ENCODE results near the gene FES.

Gene FES

DNA sequence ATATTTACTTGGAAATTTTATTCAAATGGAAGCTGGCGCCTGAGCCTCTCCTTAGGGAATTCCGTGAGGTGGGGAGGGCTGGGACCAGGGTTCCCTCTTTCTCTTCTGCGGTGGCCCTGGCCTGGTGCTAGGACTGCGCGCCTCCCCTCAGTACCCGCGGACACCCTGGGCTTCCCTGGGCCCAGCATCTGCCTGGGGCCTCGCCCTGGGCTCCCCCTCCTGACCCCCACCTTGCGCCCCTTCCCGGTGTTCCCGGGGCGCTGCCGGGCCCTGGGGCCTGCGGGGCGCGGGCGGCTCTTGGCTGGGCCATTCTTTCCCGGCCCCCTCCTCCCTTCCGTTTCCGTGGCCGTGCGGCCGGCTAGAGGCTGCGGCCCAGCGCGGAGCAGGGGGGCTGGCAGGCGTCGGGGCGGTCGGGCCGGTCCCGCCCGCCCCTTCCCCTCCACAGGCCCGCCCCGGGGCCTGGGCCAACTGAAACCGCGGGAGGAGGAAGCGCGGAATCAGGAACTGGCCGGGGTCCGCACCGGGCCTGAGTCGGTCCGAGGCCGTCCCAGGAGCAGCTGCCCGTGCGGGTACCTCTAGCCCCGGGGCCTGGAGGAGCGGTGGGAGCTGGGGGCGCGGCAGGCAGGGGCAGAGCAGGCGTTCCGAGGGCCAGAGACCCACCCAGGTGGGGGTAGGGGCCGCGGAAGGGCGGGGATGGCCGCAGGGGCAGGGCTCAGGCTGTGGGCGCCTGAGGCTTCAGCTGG lies at the start of gene FES:
Gene FES, plus strand, starts transcription at position 529 of the 743 bp plus-strand sequence. CDS start 542 bp downstream, outside the sequence.
- DNase-seq (ENCODE audit: low read depth) = no peak
- no peak within 1 kb of the TSS for H3K4me3 ChIP-seq (ENCODE audit: low read depth, low read length)

DNA sequence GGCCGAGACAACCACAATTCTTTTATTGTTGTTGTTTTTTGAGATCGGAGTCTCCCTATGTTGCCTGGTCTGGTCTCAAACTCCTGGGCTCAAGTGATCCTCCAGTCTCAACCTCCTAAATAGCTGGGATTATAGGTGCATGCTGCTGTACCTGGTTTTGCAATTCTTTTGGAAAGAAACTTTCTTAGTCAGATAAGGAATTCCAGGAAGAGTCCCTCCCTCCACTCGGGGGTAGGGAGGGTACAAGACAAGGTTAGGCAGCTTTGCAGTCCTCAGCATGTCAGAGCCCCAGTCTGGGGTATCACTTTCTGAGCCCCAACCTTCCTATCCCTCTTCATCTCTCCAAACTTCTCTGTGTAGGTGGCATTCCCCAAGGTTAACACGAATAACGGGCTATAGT lies 49.7 kb upstream of the FES start:
- TF ChIP-seq, protein P1, sequence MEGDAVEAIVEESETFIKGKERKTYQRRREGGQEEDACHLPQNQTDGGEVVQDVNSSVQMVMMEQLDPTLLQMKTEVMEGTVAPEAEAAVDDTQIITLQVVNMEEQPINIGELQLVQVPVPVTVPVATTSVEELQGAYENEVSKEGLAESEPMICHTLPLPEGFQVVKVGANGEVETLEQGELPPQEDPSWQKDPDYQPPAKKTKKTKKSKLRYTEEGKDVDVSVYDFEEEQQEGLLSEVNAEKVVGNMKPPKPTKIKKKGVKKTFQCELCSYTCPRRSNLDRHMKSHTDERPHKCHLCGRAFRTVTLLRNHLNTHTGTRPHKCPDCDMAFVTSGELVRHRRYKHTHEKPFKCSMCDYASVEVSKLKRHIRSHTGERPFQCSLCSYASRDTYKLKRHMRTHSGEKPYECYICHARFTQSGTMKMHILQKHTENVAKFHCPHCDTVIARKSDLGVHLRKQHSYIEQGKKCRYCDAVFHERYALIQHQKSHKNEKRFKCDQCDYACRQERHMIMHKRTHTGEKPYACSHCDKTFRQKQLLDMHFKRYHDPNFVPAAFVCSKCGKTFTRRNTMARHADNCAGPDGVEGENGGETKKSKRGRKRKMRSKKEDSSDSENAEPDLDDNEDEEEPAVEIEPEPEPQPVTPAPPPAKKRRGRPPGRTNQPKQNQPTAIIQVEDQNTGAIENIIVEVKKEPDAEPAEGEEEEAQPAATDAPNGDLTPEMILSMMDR (IDR thresholded peaks at IDR 0.05; ENCODE audit: control insufficient read depth, extremely low read depth, insufficient read depth) = no peak
- no peak overlapping the region for H3K4me3 ChIP-seq (ENCODE audit: low read depth, low read length)
- DNase-seq (ENCODE audit: low read depth) = no peak

More for the DNA sequence above, at the start of gene FES:
- TF ChIP-seq, protein P1 (IDR thresholded peaks at IDR 0.05; ENCODE audit: control insufficient read depth, extremely low read depth, insufficient read depth) = no peak

DNA sequence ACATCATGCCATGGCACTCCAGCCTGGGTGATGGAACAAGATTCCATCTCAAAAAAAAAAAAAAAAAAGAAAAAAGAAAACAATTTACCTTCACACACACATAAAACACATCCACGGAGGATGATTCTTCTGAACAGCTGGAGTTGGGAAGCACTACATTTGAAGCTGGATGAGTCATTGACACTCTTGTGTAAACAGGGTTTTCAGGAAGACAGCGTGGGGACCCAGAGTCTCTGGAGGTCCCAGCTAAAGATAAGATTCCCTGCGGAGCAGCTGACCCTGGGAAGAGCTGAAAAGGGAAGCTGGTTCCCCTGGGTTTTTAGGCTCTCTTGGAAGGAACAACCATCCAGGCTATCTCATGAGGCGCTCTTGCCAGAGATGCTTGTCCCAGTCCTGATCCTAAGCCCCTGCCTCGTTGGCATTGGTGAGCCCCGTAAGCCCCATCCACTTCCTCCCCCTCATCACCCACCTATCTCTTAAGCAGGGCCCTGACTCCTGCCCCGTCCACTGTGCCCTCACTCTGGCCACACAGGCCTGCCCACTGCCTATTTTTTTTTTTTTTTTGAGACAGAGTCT lies 47.9 kb upstream of the FES start:
- no peak overlapping the region for H3K4me3 ChIP-seq (ENCODE audit: low read depth, low read length)
- TF ChIP-seq, protein P1 (IDR thresholded peaks at IDR 0.05; ENCODE audit: control insufficient read depth, extremely low read depth, insufficient read depth) = no peak
- no peak for DNase-seq (ENCODE audit: low read depth)

DNA sequence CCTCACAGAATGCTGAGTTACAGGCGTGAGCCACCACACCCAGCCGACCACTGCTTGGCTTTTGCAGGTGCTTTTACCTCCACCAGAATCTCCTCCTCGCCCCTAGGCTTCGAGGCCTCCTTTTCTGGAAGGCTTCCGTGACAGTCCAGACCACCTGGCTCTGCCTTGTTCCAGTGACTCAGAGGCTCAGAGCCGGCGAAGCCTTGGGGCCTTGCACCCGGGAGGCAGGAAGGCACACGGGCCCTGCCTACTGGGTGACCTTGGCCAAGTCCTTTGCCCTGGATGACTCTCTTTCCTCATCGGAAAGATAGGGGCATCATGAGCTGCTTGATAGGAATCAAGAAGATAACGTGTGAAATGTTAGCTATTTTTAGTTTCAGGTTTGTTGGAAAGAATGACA lies 47.2 kb upstream of the FES start:
- H3K4me3 ChIP-seq (ENCODE audit: low read depth, low read length) = no peak overlapping the region
- TF ChIP-seq, protein P1 (IDR thresholded peaks at IDR 0.05; ENCODE audit: control insufficient read depth, extremely low read depth, insufficient read depth) = no peak
- no peak for DNase-seq (ENCODE audit: low read depth)

DNA sequence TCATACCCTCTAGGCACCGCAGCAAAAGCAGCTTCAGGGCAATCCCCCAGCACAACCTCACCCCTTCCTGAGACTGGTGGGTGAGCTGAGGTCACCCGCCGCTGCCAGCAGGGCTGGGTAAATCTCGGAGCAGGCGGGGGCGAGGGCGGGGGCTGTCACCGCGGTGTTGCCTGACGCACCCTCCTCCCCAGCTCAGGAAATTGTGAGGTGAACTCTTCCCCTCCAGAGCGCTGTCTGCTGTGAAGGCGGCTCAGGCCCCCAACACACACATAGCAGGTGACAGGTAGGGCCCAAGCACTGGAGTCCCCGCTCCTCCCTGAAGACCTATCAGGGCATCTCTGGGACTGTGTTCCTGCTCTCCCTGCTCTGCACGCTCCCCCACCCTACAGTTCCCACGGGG lies 46.2 kb upstream of the FES start:
- H3K4me3 ChIP-seq (ENCODE audit: low read depth, low read length) = no peak overlapping the region
- TF ChIP-seq, protein P1 (IDR thresholded peaks at IDR 0.05; ENCODE audit: control insufficient read depth, extremely low read depth, insufficient read depth) = no peak
- DNase-seq (ENCODE audit: low read depth) = no peak

DNA sequence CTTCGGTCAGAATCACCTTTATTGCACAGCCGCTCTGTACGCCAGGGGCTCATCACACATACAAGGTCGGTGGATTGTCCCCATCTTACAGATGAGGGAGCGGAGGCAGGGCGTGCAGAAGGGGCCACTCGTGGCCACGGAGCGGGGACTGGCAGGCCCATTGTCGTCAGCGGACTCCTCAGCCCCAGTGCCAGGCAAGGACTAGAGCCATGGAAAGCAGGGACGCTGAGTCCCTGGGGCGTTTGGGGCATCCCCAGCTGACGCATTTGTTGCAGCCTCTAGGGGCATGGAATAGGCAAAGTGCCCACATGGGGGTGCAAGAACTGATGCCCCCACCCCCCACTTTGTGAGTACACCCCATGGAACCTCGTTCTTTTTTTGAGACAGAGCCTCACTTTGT lies 45.8 kb upstream of the FES start:
- TF ChIP-seq, protein P1 (IDR thresholded peaks at IDR 0.05; ENCODE audit: control insufficient read depth, extremely low read depth, insufficient read depth) = no peak
- no peak for DNase-seq (ENCODE audit: low read depth)
- no peak overlapping the region for H3K4me3 ChIP-seq (ENCODE audit: low read depth, low read length)

Measured in LNCaP clone FGC (cell line).